Gastroesophageal sphincter (tissue), 4 donors: ENCODE data around the gene SERP1. TPM values are rescaled to one million over a fixed set of nuclear protein-coding genes. Genes with fewer than 3 reads are reported as not detected.
A peak's percentile ranks its signal among the peaks of the same experiment; 100 is the strongest.

ENCODE experiments used
- ATAC-seq: fragments of 150-250 bp; one replicate; pipeline ENCODE4 v1.9.1; 2016; ENCODE audit warnings: mild to moderate bottlenecking, moderate library complexity
- H3K27ac ChIP-seq, 4 donors: fragments of 200-600 bp; sonication (generic) in 3 of 4; 1 replicate in 3 of 4; 2 replicates in 1 of 4; pipeline ENCODE4 v1.5.1; 2016 to 2019
- H3K27me3 ChIP-seq: fragments of 200-600 bp; sonication (generic); one replicate; pipeline ENCODE4 v1.5.1; 2019
- H3K36me3 ChIP-seq, 2 donors: fragments of 200-600 bp; sonication (generic); one replicate each; pipeline ENCODE4 v1.5.1; 2019; ENCODE audit warnings: control low read depth in 1 of 2
- H3K4me1 ChIP-seq, 3 donors: fragments of 200-600 bp; sonication (generic); 1 replicate in 2 of 3; 2 replicates in 1 of 3; pipeline ENCODE4 v1.5.1; 2016 to 2019; ENCODE audit warnings: control low read depth in 2 of 3
- H3K4me3 ChIP-seq, 2 donors: fragments of 200-600 bp; sonication (generic); one replicate each; pipeline ENCODE4 v1.5.1; 2019; ENCODE audit warnings: mild to moderate bottlenecking in 1 of 2, moderate library complexity in 1 of 2
- H3K9me3 ChIP-seq, 3 donors: fragments of 200-600 bp; sonication (generic); one replicate each; pipeline ENCODE4 v1.5.1; 2017 to 2019; ENCODE audit warnings: control low read depth in 2 of 3
- CTCF ChIP-seq, 4 experiments: fragments of 200-600 bp in 2 of 4; fragments of 450-650 bp in 2 of 4; sonication (generic) in 1 of 4; IDR thresholded peaks; one replicate each; pipeline ENCODE4 v1.5.1; 2017 to 2019; ENCODE audit warnings: antibody characterized with exemption in 4 of 4, mild to moderate bottlenecking in 2 of 4, moderate library complexity in 2 of 4
- EP300 ChIP-seq: sonication (generic); formaldehyde crosslinking; IDR thresholded peaks from one replicate; pipeline ENCODE4 v1.6.1; 2017; ENCODE audit warnings: antibody characterized with exemption, mild to moderate bottlenecking
- POLR2A ChIP-seq, 2 donors: fragments of 450-650 bp; IDR thresholded peaks; one replicate each; pipeline ENCODE4 v1.6.1; 2017; ENCODE audit warnings: antibody characterized with exemption in 2 of 2, mild to moderate bottlenecking in 2 of 2, moderate library complexity in 1 of 2
- POLR2AphosphoS5 ChIP-seq: sonication (generic); formaldehyde crosslinking; IDR thresholded peaks from one replicate; pipeline ENCODE4 v1.6.1; 2017; ENCODE audit warnings: antibody characterized with exemption
- WGBS, 2 donors: methylation state at CpG; one replicate each; pipeline ENCODE4 v1.1.5; 2018; ENCODE audit warnings: low coverage in 1 of 2; 5-methylcytosine and 5-hydroxymethylcytosine counted together
- total RNA-seq, 4 donors: library from RNA; depleted of rRNA; stranded (reverse); fragments of >200 nt; gene quantifications; one replicate each; pipeline ENCODE4 v1.1.0, GENCODE V29; 2016

Gene SERP1
- total RNA-seq, 4 donors from 2014 or later, result 72.8 to 187 (median 154) TPM

- peaks cover 4 to 48% (median 6%) of the 10 kb centered on the region in 3 donors for H3K4me1 ChIP-seq
- no peak overlapping the region for H3K4me3 ChIP-seq
- no peak for ATAC-seq
- peaks cover 0 to 23% of the 10 kb centered on the region in 2 donors for H3K36me3 ChIP-seq
- H3K9me3 ChIP-seq, result no peaks in the 10 kb centered on the region
- 63 to 69% methylated on average over 3 of the region's 3 CpGs for WGBS, 2 donors
- no peaks in the 10 kb centered on the region for H3K27me3 ChIP-seq
- TF ChIP-seq EP300 (no peak), POLR2AphosphoS5 (no peak), POLR2A (IDR thresholded peaks at IDR 0.05) (no peak), CTCF (IDR thresholded peaks at IDR 0.05) (no peak)
- H3K27ac ChIP-seq, result no peak overlapping the region
Measured at GRCh38 chr3:150540991-150541390, 5.3 kb downstream of the SERP1 start.

- H3K27ac ChIP-seq, result no peak overlapping the region
- no peak for TF ChIP-seq EP300
- TF ChIP-seq CTCF (IDR thresholded peaks at IDR 0.05), result no peak
- TF ChIP-seq POLR2AphosphoS5, result no peak
- TF ChIP-seq POLR2A (IDR thresholded peaks at IDR 0.05), result no peak
- WGBS, 2 donors, result 81% methylated on average over 2 of the region's 2 CpGs; no CpG with 5 or more reads in 1 of the 2 donors
- peaks cover 4 to 48% (median 6%) of the 10 kb centered on the region in 3 donors for H3K4me1 ChIP-seq
- peaks cover 0 to 23% of the 10 kb centered on the region in 2 donors for H3K36me3 ChIP-seq
- no peaks in the 10 kb centered on the region for H3K27me3 ChIP-seq
- H3K9me3 ChIP-seq, result no peaks in the 10 kb centered on the region
- no peak for ATAC-seq
- H3K4me3 ChIP-seq, result no peak overlapping the region
Measured at GRCh38 chr3:150540297-150540696, 6.0 kb downstream of the SERP1 start.

GRCh38 chr3:150538324-150539208 lies 7.7 kb downstream of the SERP1 start:
- no peak for ATAC-seq
- TF ChIP-seq POLR2AphosphoS5 (no peak), CTCF (IDR thresholded peaks at IDR 0.05) (no peak), EP300 (no peak), POLR2A (IDR thresholded peaks at IDR 0.05) (no peak)

GRCh38 chr3:150535204-150535603 lies 11.1 kb downstream of the SERP1 start:
- Histone ChIP-seq H3K4me1 (peaks cover 0 to 11% (median 0%) of the 10 kb centered on the region in 3 donors), H3K27ac (no peak overlapping the region), H3K9me3 (no peaks in the 10 kb centered on the region), H3K36me3 (no peaks in the 10 kb centered on the region), H3K4me3 (no peak overlapping the region), H3K27me3 (no peaks in the 10 kb centered on the region)
- TF ChIP-seq POLR2A (IDR thresholded peaks at IDR 0.05) (no peak), POLR2AphosphoS5 (no peak), CTCF (IDR thresholded peaks at IDR 0.05) (no peak), EP300 (no peak)
- WGBS, 2 donors, result 78 to 90% methylated on average over 3 to 4 of the region's 4 CpGs
- no peak for ATAC-seq

More at GRCh38 chr3:150538324-150539208, 7.7 kb downstream of the SERP1 start:
- Histone ChIP-seq H3K4me1 (peaks cover 0 to 30% (median 0%) of the 10 kb centered on the region in 3 donors), H3K27me3 (no peaks in the 10 kb centered on the region), H3K9me3 (no peaks in the 10 kb centered on the region), H3K36me3 (peaks cover 0 to 15% of the 10 kb centered on the region in 2 donors), H3K4me3 (no peak overlapping the region), H3K27ac (peak overlapping the region in 1 of 4 donors; percentile 1)
- 85 to 86% methylated on average over 10 of the region's 10 CpGs for WGBS, 2 donors

GRCh38 chr3:150531775-150532174 lies 14.5 kb downstream of the SERP1 start:
- no peak overlapping the region for H3K27ac ChIP-seq
- no peak overlapping the region for H3K4me3 ChIP-seq
- no peaks in the 10 kb centered on the region for H3K27me3 ChIP-seq
- no peak for ATAC-seq
- H3K4me1 ChIP-seq, result no peaks in the 10 kb centered on the region
- H3K36me3 ChIP-seq, result no peaks in the 10 kb centered on the region
- H3K9me3 ChIP-seq, result no peaks in the 10 kb centered on the region
- no peak for TF ChIP-seq POLR2AphosphoS5
- no peak for TF ChIP-seq EP300
- no peak for TF ChIP-seq CTCF (IDR thresholded peaks at IDR 0.05)
- TF ChIP-seq POLR2A (IDR thresholded peaks at IDR 0.05), result no peak
